AG08396 (cell line): ENCODE results near the gene CIDEA.

Experiments
- DNase-seq: peaks from one replicate; pipeline ENCODE4 v3.0.0; 2012; ENCODE audit warnings: low spot score, mixed read lengths

The CIDEA gene

DNA sequence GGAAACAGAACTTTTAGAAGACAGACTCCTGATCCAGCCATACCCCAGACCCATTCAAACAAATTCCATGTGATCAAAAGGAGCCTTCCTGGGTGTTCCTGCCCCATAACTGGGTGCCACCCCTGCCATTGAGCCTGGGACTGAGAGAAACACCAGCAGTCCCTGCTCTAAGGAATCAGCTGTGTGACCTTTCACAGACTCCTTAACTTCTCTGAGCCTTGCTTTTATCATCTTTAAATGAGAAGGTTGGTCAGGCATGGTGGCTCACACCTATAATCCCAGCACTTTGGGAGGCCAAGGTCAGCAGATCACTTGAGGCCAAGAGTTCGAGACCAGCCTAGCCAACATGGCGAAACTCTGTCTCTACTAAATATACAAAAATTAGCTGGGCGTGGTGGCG is 20.6 kb downstream of the CIDEA start:
- no peak for DNase-seq

DNA sequence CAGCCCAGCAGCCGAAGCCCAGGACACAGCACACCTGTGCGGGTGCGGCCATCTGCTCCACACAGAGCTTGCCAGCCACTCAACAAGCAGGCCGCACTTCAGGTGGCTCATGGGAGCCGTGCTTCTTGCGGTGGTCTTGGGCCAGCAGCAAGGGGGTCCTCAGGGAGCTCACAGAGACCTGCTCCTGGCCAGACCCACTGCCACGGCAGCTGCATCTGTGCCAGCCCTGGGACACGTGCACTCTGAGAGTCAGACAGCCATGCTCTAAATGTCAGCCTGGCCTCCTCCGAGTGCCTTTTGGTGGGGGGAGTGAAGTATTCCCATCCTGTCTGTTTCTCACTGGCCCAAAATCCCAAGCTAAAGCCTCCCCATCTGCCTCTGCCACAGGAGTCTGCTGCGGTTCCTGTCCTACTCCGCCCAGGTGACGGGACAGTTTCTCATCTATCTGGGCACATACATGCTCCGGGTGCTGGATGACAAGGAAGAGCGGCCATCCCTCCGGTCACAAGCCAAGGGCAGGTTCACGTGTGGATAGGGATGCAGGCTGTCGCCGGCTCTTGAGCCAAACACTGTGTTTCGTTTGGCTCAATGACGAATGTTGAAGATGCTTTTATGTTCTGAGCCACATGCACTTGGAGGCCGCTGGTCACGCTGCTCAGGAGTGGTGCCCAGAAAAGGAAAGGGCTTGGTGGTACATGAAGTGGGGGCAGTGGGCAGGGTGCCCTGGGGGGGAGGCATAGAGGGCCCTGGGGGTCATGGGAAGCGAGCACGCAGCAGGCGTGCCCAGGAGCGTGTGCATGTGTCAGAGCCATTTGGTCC is 22.8 kb downstream of the CIDEA start:
- no peak for DNase-seq

- DNase-seq, result no peak
These were observed 24.1 kb downstream of the CIDEA start for GRCh38 chr18:12278215-12278671.

GRCh38 chr18:12278741-12279682 is 24.9 kb downstream of the CIDEA start:
- DNase-seq, result peak; percentile 91

- DNase-seq, result no peak
These were observed 25.8 kb downstream of the CIDEA start for GRCh38 chr18:12279781-12280531.

DNA sequence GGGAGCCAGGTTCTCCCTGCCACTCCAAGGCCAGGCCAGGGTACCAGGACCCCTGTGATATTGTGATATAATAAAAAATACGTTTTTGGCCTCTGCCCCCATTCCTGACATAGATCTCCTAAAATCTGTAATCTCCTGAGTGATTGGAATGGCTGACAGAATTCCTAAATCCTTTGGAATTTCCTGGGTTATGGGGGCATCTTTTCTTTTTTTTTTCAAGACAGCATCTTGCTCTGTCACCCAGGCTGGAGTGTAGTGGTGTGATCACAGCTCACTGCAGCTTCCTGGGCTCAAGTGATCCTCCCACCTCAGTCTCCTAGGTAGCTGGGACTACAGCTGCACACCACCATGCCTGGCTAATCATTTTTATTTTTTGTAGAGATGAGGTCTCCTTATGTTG is 27.7 kb downstream of the CIDEA start:
- DNase-seq, result no peak

GRCh38 chr18:12282442-12283039 is 28.4 kb downstream of the CIDEA start:
- DNase-seq, result peak; percentile 70

- no peak for DNase-seq
These were observed 29.1 kb downstream of the CIDEA start for GRCh38 chr18:12283256-12283655.

DNA sequence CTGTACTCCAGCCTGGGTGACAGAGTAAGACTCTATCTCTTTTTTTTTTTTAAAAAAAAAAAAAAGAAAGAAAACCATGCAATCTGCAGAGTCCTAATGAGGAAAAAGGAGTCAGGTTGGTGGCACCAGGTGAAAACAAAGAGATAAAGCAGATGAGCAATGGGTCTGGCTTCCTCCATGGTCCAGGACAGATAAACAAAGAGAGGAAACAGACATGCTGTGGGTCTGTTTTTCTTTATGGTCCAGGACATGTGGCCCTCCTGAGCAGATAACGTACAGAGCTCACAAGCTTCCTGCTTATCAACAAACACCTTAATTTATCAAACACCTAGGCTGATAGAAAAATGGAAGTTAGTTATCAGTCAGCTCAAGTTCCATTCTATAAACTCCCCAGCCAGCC is 29.5 kb downstream of the CIDEA start:
- DNase-seq, result no peak

- DNase-seq, result no peak
These were observed 33.0 kb downstream of the CIDEA start for GRCh38 chr18:12287131-12287681.

- DNase-seq, result peak; percentile 94
These were observed 33.7 kb downstream of the CIDEA start for GRCh38 chr18:12287684-12288402.

- no peak for DNase-seq
These were observed 34.2 kb downstream of the CIDEA start for GRCh38 chr18:12288403-12288755.

GRCh38 chr18:12290086-12290485 is 35.9 kb downstream of the CIDEA start:
- no peak for DNase-seq

DNA sequence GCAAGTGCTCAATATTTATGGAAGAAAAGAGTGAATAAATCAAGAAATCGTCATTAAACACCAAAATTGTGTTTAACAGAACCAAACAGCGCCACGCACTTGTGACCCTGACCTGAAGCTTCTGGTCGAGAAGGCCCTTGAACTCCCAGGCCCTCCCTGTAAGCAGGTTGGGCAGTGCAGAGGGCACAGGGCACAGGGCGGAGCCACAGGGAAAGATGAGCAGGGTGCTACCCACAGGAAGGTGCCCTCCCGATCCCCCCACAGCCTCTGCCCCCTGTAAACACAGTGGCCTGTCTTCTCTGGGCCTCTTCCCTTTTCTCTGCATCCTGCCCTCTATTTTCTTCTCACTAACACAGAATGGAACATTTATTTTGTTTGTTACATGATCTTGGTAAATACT is 37.0 kb downstream of the CIDEA start:
- no peak for DNase-seq

DNA sequence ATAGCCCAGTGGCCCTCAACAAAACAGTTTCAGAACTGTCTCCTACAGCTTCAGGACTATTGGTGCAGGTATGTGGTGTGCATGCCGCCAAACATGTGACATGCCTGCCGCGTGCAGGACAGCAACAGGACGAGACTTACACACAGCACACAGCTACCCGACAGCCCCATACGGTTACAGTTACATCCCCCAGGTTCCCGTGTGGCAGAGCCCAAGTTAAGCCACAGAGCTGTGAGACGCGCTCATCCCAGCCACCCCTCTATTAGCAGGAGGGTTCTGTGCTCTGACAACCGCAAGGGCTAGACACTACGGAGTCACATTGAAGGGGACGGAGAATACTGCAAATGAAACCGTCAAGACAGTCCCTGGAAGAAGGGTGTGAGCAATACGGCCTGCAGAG is 37.5 kb downstream of the CIDEA start:
- DNase-seq, result no peak

GRCh38 chr18:12293831-12294230 is 39.7 kb downstream of the CIDEA start:
- DNase-seq, result no peak

GRCh38 chr18:12295389-12296086 is 41.4 kb downstream of the CIDEA start:
- DNase-seq, result no peak

DNA sequence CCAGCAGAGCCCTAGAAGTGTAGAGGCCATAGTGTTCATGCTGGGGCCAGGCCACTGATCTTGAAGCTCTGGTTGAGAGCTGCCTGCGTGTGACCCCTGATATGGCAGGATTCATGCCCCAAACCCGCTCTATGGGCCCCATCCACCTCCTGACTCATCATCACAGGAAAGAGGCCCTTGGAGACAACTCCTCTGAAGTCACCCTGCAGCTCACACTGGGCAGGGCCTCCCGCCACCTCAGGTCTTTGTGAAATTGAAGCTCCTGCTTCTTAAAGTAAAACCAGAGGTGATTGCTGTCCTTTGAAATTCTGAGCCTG is 41.9 kb downstream of the CIDEA start:
- no peak for DNase-seq

DNA sequence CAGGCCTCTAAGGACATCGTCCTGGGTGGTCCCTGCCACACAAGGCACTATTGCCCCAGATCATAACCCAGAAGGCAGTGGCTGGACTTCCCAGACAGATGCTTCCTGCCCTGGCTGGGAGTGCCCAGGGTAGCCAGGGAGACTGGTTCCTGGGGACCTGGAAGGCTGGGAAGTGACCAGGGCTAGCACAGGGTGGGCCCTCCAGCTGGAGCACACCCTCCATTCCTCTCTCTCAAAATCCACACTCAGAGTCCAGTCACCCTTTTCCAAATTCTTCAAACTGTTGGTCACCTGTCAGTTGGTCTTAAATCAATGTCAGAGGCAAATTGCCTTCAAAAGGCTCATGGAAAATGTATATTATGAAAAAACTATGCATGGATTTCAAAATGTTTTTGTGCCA is 42.3 kb downstream of the CIDEA start:
- no peak for DNase-seq

GRCh38 chr18:12299862-12300261 is 45.7 kb downstream of the CIDEA start:
- DNase-seq, result no peak
